SK-N-DZ (cell line): Measurements from ENCODE around the gene FRMPD4.

Experiments used
- DNase-seq: peaks from one replicate; pipeline ENCODE4 v3.0.0-alpha.2; 2015; ENCODE audit warnings: low spot score

FRMPD4 gene

GRCh38 chrX:12617241-12617640 is 479.0 kb downstream of the FRMPD4 start:
- no peak for DNase-seq

DNA sequence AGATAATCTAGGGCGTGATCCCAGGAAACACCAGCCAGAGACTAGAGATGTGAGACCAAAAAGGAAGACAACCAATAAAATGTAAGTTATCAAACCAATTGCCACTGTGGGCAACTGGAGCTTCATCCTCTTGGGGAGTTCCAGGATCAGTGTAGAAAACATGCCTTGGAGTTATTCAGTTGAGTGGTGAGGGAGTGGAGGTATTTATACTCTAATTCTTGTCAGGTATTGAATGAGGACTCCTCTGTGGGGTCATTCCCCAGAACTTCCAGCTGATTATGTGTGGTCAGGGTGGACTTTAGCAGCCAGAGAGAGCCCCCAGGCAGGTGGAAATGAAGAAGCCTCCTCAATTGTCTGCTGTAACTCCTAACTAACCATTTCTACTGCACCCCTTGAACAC is 509.0 kb downstream of the FRMPD4 start:
- DNase-seq = no peak

- no peak for DNase-seq
Measured at GRCh38 chrX:12648995-12649394, 510.7 kb downstream of the FRMPD4 start.

DNA sequence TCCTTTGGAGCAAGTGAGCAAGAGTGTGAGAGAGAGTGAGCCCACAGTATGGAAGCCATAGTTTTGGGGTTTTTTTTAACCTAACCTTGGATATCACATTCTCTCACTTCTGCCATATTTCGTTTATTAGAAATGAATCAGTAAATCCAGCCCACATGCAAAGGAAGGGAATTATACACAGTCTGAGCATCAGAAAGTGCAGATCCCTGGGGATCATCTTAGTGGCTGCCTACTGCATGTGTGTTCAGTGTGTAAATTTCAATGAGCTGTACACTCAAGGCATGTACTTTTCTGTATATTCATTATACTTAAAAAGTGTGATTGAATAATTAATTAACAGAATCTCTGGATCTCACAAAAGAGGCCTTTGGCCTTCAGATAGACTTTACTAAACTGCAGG is 519.2 kb downstream of the FRMPD4 start:
- no peak for DNase-seq

GRCh38 chrX:12657881-12658280 is 519.6 kb downstream of the FRMPD4 start:
- no peak for DNase-seq

DNA sequence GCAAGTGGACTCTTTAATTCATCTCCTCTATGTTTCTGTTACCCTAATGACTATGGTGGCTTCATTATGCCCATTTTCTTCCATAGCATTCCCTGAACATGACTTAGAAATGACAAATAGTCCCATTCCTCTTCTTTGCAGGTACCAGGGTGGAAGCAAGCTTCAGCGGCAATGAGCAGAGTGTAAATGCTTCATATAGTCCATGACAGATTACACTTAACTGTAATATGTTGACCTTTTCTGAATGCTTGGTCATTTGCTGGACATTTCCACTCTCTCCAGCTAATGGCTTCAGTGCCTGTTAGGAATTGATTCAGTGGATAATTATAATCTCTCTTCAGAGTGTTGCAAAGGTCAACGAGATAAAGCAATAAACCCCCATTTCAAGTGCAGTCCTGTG is 523.2 kb downstream of the FRMPD4 start:
- no peak for DNase-seq

DNA sequence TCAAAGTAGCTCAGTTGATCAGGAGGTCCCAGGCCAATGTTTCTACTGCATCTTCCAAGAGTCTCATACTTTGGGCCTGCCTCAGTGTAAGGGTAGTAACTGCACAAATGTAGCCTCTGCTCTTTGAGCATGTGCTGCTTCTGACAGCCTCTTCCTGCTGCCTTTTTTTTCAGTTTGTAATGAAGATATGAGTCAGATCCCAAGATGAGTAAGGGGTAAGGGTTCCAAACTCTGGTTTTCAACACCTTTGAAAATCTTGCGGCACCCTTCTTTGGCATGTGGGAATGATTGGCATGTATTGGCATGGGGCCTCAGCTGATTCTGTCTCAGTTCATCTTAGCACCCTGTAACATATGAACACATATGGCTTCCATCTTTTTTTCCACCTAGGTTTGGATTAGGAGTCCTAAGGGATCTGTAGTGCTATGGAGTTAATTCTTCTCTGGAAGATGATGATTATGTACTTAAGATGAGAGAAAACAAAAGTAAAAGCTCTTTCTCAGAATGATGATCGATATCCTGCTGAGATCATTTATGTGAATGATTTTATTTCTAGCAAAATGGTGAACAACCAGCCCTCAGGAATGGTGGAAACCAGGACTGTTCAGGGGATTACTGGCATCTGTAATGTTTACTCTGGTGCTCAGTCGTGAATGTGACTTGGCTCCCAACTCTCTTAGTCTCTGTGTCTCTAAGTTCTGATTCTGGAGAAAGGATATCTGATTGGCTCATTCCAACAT is 534.3 kb downstream of the FRMPD4 start:
- DNase-seq = no peak

DNA sequence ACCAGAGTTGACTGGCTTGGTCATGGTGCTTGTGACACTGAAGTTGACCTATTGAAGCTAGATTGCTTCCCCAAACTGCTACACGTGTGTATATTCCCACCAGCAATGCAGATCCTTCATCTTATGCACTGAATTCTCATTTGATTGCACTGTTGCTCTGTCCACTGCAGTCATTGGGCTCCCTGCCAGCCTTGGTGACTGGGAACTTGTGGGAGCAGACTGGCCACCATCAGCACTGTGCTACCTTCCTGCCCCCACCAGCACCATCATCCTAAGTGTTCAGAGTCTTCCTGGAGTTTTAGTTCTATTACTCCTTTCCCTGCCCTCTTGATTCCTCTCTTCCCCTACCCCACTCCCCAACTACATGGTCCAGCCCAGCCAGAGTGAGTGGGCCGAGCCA is 535.2 kb downstream of the FRMPD4 start:
- no peak for DNase-seq

DNA sequence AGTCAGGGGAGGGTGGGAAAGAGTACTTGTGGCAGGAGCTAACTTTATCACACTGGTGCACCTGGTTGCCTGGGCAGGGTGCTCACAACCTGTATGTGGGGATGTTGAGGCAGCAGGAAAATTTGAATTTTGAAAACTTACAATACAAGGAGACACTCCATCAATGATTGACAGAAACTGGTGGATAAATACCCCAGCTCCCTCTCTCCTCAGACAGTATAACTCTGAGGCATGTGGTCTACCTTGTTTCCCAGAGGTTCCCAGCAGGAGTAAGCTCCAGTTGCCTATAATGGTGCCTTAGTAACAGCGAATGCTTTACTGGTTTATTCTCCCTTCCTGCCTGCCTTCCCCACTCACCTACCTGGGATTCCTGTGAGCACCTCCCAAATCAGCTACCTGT is 541.2 kb downstream of the FRMPD4 start:
- DNase-seq = no peak

GRCh38 chrX:12681047-12681446 is 542.8 kb downstream of the FRMPD4 start:
- no peak for DNase-seq

- no peak for DNase-seq
Measured at GRCh38 chrX:12685541-12685940, 547.3 kb downstream of the FRMPD4 start.

DNA sequence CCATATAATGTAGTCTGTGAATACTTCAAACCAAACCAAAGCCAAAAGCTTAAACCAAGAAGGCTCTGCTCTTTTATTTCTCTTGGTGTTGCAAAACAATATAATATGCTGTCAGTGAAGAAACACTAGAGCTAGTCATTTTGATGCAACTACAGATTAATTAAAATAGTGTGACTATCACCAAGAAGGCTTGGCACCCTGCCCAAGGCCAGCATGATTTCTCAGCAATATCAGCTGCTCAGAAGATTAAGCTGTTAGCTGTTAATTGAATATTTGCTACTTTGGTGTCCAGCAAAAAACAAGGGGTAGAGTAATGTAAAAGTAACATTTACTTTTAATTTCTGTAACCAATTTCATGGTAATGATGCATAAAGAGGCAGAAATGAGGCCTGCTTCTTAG is 548.1 kb downstream of the FRMPD4 start:
- DNase-seq = no peak

GRCh38 chrX:12690646-12691045 is 552.4 kb downstream of the FRMPD4 start:
- DNase-seq = no peak

GRCh38 chrX:12693754-12694153 is 555.5 kb downstream of the FRMPD4 start:
- no peak for DNase-seq

- no peak for DNase-seq
Measured at GRCh38 chrX:12700745-12701144, 562.5 kb downstream of the FRMPD4 start.

DNA sequence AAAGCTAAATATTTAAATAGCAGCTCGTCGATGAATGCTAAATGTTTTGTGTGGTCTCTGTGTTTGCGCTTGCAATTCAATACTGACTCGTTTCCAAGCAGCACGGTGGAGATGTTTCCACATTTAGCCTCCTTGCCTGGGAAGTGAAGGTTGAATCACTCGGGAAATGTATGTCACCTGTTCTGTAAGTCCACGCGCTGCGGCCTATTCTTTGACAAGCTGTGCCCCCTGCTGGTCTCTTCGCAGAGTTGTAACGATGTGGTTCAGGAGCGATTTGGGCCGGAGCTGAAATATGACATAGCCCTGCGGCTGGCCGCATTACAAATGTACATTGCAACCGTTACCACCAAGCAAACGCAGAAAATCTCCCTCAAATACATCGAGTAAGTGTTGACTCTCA is 563.4 kb downstream of the FRMPD4 start:
- peak; percentile 47 for DNase-seq

DNA sequence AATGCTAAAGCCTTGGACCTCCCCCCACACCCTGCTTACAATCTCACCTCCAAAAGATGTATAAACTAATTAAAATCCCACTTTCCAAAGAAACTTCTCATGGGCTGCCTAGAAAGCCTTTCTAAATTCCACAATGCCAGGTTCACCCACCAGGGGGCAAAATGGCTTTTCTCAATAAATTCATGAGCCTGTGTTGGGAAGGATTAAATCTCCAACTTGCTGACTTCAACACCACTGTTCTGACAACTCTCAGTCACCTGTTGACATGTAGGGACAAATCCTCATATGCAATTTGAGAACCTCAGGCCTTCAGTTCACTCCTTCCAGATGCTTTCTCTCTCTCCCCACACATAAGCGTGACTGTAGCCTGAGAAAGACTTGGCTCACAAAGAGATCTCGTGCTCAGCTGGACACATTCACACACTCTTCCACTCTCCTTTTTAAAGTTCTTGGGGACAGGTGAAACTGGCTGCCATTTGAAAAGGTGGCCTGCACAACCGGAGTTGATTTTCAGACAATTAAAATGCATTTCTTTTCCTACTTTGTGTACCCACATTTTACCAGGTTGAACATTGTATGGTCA is 564.3 kb downstream of the FRMPD4 start:
- peak; percentile 1 for DNase-seq

DNA sequence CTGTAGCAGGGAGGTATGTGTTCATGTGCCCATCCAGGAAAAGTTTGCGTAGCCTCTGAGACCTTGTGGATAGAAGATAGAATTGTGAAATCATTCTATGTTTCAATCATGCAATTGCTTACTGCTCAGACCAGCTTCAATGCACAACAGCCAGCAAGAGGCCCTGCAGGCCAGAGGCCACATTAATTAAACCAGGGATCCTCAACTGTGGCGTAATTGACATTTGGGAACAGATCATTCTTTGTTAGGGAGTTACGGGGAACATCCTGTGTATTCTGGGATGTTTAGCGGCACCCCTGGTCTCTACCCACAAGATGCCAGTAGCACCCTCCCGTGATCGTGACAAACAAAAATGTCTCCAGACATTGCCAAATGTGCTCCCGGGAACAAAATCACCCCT is 566.4 kb downstream of the FRMPD4 start:
- no peak for DNase-seq

DNA sequence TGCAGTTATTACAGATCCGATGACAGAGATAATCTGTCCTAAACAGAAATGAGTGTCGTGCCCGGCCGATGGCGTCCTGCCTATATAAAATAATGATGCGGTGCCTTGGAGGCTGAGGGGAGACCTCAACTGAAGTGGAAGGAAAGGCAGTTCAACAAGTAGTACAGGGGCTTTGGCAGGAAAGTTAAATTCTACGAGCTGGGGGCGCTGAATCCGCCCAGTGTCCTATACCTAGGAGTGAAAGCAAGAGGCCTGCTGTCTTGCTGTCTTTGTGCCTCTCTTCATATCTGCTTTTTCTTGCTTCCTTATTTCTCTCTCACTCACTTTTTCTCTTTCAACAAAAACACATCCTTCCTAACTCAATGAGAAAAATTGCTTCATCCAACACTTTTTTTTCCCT is 570.8 kb downstream of the FRMPD4 start:
- DNase-seq = no peak

- no peak for DNase-seq
Measured at GRCh38 chrX:12711435-12712040, 573.3 kb downstream of the FRMPD4 start.

DNA sequence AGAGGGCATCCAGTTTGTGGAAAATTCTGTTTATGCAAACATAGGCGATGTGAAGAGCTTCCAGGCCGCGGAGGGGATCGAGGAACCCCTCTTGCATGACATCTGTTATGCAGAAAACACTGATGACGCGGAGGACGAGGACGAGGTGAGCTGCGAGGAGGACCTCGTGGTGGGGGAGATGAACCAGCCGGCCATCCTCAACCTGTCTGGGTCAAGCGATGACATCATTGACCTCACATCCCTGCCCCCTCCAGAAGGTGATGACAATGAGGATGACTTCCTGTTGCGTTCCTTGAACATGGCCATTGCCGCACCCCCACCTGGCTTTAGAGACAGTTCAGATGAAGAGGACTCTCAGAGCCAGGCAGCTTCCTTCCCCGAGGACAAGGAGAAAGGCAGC is 578.3 kb downstream of the FRMPD4 start:
- no peak for DNase-seq

DNA sequence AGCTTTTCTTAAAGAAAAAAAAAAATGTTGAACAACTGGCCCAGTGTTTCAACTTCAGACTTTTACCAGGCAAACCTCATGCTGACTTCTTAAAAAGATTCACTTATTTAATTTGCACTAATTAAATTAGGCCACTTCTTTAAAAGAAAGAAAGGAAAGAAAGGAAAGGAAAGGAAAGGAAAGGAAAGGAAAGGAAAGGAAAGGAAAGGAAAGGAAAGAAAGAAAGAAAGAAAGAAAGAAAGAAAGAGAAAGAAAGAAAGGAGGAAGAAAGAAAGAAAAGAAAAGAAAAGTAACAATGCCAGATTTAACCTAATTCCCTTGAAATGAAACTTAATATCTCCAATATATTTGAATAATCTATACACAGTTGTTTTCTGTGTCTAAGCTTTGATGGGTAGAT is 581.6 kb downstream of the FRMPD4 start:
- DNase-seq = no peak

DNA sequence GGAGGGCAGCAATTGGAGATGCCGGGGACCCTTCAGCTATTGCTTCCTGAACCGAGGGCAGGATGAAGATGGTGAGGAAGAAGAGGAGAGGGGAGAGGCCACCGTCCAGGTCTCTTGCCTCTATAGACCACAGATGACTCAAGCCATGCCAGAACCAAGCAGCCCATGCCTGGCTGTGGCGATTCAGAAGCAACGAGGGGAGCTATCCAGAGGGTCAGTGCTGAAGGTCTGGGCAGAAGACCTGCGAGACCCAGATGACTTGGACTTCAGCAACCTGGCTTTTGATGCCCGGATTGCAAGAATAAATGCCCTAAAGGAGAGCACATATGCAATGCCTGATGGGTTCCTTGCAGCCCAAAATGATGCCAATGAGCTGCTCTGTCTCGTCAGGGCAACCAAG is 582.8 kb downstream of the FRMPD4 start:
- DNase-seq = no peak
